T-helper 2 cell treated with Interferon-gamma antibody and Interleukin-4, amounts not matched to agents 100 ng/mL and 5 ng/mL, for 36 hours (primary cell): Measurements from ENCODE around the gene HAPLN2. TPM values are rescaled to one million over a fixed set of nuclear protein-coding genes. Genes with fewer than 3 reads are reported as not detected.

Experiments
- intact Hi-C: fragments of 100-400 bp; cut with micrococcal nuclease; formaldehyde crosslinking; loops from one replicate; pipeline ENCODE4 v1.15.1; 2023
- total RNA-seq: library from RNA; stranded (reverse); gene quantifications from 2 replicates; pipeline ENCODE4 v1.2.3, GENCODE V29; 2022

The HAPLN2 gene
- total RNA-seq, 1 donor from 2014 or later = not detected

GRCh38 chr1:156643049-156643777 lies 24.0 kb downstream of the HAPLN2 start:
- intact Hi-C loops = loop anchor here (2.0 to 5.0 kb wide), 2 partner anchors 16 to 51 kb away; partner anchors contain the start of gene NAXE

DNA sequence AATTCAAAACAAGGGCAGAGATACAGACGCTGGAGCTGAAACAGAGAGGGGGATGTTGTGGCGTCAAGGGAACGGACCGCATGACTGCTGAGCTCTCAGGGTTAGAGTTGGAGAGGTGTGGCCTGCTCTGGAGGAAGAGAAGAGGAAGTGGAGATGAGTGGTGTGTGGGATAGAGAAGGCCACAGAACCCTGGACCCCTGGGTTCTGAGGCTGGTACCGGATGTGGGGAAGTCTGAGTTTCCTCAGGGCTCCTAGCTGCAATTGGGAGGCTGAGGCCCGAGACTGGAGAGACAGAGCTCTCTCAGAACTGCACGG lies 24.5 kb downstream of the HAPLN2 start:
- intact Hi-C loops = loop anchor here (2.0 to 5.0 kb wide), 2 partner anchors 17 to 51 kb away; partner anchors contain the start of gene NAXE

DNA sequence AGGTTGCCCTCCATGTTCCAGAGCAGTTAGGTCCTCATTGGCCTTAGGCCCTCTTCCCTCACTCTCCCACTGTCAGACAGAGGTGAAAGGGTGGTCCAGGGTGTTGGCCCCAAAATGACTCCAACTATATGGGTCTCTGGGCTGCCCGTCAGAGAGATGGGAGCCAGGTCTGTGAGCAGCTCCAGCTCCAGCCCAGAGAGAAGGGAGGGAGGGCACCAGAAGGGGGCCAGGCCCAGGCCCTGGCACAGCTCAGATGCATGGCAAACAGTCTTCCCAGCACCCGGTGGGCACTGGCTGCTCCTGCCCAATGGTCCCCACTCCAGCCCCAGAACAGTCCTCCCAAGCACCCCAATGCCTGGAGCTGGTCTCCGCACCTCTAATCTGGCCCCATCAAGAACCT lies 24.9 kb downstream of the HAPLN2 start:
- intact Hi-C loops = loop anchor here (5.0 kb wide), 1 partner anchor 52 kb away; the partner anchor contains the start of gene NAXE

- intact Hi-C loops = loop anchor here (5.0 kb wide), 1 partner anchor 52 kb away; the partner anchor contains the start of gene NAXE
Observed at GRCh38 chr1:156644640-156645039, 25.4 kb downstream of the HAPLN2 start.

GRCh38 chr1:156645056-156645455 lies 25.8 kb downstream of the HAPLN2 start:
- intact Hi-C loops = no loop called here

DNA sequence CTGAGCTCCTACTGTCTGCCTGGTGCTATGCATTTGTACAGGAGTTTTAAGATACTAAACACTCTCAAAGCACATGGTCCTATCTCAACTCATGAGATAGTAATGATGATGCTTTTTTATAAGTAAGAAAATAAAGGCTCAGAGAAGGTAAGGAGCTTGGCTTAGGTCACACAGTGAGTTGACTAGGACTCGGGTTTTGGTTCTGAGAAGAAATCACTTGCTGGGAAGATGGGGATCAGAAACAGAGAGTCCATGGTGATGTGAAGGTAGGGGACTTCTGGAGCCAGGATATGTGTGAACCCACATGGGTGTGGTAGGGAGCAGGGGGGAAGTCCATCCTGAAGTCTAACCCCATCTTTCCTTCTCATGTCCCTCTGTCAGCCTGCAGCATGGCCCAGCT lies 26.5 kb downstream of the HAPLN2 start:
- intact Hi-C loops = no loop called here

- intact Hi-C loops = no loop called here
Observed at GRCh38 chr1:156646738-156647211, 27.6 kb downstream of the HAPLN2 start.

DNA sequence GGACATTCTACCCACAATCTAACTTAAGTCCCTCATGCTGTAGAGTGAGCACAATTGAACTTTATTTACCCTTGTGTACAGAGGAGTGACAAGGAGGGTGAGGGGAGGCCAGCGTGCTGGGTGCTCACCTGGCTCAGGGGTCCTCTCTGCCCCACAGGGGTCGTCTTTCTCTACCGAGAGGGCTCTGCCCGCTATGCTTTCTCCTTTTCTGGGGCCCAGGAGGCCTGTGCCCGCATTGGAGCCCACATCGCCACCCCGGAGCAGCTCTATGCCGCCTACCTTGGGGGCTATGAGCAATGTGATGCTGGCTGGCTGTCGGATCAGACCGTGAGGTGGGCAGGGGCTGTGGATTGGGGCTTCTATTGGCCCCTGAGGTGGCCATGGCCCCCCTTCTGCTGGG lies 28.1 kb downstream of the HAPLN2 start:
- intact Hi-C loops = no loop called here

DNA sequence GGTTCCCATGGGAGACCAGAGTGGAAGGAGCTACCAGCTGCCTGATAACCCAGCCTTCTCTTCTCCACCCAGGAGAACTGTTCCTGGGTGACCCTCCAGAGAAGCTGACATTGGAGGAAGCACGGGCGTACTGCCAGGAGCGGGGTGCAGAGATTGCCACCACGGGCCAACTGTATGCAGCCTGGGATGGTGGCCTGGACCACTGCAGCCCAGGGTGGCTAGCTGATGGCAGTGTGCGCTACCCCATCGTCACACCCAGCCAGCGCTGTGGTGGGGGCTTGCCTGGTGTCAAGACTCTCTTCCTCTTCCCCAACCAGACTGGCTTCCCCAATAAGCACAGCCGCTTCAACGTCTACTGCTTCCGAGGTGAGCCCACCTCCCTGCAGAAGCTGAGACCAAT lies 29.3 kb downstream of the HAPLN2 start:
- intact Hi-C loops = no loop called here

DNA sequence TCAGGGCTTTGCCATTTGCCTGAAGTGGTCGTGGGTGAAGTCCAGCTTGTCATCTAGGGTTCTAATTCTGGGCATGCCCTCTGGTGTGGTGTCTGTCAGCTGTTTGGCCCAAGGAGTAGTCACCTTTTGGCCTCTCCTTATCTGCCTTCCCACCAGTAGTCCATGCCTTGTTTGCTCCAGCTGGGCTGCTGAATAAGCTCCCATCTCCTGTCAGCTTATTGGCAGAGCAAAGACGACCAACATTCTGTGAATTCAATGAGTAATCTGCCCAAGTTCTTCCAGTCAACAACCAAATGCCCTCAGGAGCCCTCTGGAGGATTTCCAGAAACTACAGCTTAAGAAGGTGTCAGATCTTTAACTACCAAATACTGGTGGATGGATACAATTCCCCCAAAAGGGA lies 29.7 kb downstream of the HAPLN2 start:
- intact Hi-C loops = no loop called here

DNA sequence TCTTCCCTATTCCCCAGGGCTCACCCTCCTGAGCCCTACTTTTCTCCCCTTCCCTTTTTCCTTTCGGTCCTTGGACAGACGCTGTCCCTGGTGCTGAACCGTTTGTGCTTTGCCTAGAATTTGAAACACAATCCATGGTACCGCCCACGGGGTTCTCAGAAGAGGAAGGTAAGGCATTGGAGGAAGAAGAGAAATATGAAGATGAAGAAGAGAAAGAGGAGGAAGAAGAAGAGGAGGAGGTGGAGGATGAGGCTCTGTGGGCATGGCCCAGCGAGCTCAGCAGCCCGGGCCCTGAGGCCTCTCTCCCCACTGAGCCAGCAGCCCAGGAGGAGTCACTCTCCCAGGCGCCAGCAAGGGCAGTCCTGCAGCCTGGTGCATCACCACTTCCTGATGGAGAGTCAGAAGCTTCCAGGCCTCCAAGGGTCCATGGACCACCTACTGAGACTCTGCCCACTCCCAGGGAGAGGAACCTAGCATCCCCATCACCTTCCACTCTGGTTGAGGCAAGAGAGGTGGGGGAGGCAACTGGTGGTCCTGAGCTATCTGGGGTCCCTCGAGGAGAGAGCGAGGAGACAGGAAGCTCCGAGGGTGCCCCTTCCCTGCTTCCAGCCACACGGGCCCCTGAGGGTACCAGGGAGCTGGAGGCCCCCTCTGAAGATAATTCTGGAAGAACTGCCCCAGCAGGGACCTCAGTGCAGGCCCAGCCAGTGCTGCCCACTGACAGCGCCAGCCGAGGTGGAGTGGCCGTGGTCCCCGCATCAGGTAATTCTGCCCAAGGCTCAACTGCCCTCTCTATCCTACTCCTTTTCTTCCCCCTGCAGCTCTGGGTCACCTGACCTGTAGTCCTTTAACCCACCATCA lies 33.1 kb downstream of the HAPLN2 start:
- intact Hi-C loops = no loop called here

DNA sequence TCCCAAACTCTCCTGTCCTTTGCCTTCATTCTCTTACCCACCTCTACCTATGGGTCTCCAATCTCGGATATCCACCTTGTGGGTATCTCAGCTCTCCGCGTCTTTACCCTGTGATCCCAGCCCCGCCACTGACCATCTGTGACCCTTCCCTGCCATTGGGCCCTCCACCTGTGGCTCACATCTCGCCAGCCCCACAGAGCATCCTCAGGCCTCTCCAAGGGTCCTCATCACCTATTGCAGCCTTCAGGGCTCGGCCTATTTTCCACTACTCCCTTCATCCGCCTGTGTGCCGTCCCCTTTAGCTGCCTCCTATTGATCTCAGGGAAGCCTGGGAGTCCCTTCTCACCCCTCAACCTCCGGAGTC lies 33.8 kb downstream of the HAPLN2 start:
- intact Hi-C loops = no loop called here

DNA sequence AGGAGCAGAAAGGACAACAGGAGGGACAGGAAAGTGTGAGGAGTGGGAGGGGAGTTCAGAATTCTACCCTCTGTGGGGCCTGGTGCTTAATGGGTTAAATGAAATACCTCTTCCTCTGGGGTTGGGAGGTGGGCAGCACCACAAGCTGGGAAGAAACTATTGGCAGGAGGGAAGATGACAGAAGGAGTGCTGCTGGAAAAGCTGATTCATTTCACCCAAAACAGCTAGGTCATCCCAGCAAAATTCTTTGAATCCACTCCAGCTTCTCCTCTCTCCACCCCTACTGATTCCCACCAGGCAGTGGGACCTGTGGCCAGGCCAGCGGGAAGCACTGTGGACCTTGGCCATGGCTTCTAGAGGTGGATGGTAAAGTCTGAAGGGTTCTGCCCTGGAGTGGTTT lies 35.5 kb downstream of the HAPLN2 start:
- intact Hi-C loops = loop anchor here (5.0 kb wide), 1 partner anchor 72 kb away; no protein-coding TSS in a partner anchor

- intact Hi-C loops = loop anchor here (5.0 kb wide), 1 partner anchor 73 kb away; no protein-coding TSS in a partner anchor
Observed at GRCh38 chr1:156655151-156655903, 36.1 kb downstream of the HAPLN2 start.

DNA sequence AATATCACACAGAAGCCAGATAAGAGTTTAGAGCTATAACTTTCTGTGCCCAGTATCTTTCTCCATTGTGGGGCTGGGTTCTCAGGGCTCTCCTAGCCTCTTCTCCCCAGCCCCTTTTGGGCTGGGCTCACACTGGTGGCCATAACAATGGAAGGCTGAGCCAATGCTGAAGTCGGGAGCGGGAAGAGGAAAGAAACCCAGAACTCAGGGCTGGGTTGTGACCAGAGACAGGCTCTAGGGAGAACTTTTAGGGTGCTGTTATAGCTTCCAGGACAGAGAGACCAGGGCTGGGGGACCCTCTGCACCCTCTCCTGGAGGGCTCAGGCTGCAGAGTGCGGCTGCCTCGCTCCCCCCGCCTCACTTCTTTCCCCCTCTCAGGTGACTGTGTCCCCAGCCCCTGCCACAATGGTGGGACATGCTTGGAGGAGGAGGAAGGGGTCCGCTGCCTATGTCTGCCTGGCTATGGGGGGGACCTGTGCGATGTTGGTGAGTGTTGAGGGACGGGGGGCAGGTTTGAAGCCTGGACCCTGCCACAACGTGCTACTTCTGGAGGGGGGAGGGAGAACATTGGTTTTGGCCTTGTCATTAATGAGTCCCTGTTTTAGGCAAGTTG lies 36.8 kb downstream of the HAPLN2 start:
- intact Hi-C loops = loop anchor here (5.0 kb wide), 1 partner anchor 74 kb away; no protein-coding TSS in a partner anchor

- intact Hi-C loops = loop anchor here (1.0 to 5.0 kb wide), 2 partner anchors 30 to 75 kb away; no protein-coding TSS in a partner anchor
Observed at GRCh38 chr1:156656806-156657740, 37.9 kb downstream of the HAPLN2 start.

DNA sequence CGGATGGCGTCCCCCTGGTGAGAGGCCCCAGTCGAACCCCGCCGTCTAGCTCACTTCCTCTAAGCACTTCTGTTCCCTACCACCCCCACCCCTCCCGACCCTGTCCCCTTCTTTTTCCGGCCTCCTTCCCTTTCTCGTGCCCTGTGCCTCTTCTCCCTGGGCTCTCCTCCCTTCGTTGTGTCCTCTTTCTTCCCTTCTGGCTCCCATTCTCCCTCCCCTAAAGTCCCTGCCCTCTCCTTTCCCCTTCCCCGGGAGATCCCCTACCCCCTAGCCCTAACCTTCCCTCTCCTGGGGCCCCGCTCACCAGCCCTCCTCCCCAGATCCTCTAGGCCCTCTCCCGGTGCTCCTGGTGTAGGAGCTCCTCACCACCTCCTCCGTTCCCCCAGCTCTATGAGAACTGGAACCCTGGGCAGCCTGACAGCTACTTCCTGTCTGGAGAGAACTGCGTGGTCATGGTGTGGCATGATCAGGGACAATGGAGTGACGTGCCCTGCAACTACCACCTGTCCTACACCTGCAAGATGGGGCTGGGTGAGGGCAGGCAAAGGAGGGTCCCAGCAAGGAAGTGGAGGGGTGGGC lies 38.6 kb downstream of the HAPLN2 start:
- intact Hi-C loops = loop anchor here (1.0 to 5.0 kb wide), 2 partner anchors 31 to 76 kb away; no protein-coding TSS in a partner anchor

DNA sequence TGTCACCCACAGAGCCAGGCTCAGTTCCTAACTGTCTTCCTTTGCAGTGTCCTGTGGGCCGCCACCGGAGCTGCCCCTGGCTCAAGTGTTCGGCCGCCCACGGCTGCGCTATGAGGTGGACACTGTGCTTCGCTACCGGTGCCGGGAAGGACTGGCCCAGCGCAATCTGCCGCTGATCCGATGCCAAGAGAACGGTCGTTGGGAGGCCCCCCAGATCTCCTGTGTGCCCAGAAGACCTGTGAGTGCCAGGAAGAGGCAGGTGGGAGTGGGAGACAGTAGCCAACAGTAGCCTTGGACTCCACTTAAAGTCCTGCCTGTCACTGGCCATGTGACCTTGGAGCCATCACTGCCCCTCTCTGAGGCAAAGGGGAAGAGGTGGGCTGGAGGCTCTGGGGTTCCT lies 39.3 kb downstream of the HAPLN2 start:
- intact Hi-C loops = loop anchor here (5.0 kb wide), 1 partner anchor 76 kb away; no protein-coding TSS in a partner anchor

GRCh38 chr1:156658945-156659574 lies 39.8 kb downstream of the HAPLN2 start:
- intact Hi-C loops = loop anchor here (5.0 kb wide), 1 partner anchor 77 kb away; no protein-coding TSS in a partner anchor
